NOMO-1 (cell line): Measurements from ENCODE around the gene IMPG1.

Experiments used
- DNase-seq, 2 experiments: peaks; one replicate each; lab custom pipeline; 2025; ENCODE audit not compliant: unreplicated experiment in 2 of 2; lab: John Stamatoyannopoulos, UW

The IMPG1 gene

DNA sequence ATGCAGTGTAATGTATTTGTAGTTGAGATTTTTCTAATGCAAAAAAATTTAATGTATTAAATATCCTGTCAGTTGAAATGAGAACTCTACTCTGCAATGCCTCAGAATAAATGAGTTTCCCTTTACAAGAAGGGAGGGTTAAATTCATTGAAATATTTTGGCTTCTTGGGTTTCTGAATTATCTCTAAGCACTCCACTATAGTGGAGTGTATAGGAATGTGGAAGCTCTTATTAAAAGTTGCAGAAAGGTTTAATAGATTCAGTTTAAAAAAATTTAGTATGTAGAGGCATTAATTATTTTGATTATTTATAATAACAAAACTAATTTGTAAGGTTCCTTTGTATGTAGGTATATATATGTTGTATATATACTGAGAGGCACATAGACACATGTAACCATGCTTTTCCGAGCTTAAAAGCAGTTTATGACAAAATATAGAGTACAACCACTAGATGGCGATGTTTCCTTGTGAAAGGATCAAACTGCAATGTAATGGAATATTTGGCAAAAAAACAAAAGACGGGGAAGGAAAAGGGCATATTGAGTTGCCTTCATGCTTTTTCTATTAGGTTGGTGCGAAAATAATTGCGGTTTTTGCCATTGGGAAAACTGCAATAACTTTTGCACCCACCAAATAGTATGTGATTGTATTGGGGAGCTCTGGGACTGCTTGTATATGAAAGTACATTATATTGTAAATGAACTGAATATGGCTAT lies 179.2 kb downstream of the IMPG1 start:
- DNase-seq: peak; percentile 7 to 58

DNA sequence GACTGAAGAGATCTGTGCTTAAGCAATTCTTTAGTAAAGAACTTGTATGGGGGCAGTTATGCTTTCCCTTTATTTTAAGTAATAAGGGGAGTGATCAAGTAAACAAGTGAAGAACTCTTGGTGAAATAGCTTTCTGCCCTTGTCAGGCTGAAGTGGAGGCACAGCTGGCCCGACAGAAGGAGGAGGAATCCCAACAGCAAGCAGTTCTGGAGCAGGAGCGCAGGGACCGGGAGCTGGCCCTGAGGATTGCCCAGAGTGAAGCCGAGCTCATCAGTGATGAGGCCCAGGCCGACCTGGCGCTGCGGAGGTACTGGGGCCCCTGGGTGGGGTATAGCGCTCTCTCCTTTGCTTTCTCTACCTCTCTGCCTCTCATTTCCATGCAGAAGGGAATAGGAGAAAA lies 180.1 kb downstream of the IMPG1 start:
- no peak for DNase-seq

DNA sequence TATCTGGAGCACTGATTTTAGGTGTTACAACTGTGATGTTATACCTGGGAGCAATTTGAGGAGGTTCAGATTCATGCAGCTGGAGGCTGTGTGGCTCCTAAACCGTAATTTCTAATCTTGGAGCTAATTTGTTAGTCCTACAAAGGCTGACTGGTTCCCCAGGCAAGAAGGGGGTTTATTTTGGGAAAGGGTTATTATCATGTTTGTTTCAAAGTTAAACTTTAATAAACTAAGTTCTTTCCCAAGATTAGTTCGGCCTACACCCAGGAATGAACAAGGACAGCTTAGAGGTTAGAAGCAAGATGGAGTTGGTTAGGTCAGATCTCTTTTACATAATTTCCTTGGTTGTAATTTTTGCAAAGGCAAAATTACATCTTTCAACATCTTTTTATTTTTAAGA lies 187.6 kb downstream of the IMPG1 start:
- no peak for DNase-seq

DNA sequence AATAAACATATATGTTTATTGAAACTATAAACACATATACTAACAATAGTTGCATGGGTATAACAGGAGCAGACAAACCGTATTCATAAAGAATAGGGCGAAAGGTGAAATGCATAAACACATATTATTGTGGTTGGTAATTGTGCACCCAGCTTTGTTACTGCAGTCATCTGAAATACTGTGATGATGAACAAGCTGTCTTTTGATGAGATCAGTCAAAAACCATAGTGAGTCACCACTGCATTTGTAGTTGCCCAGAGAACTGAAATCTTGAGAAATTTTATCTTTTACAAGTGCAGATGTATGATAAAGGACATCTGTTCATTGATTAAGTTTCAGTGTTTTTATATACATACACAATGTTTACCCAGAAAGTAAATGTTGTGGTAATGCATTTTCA lies 189.7 kb downstream of the IMPG1 start:
- no peak for DNase-seq

DNA sequence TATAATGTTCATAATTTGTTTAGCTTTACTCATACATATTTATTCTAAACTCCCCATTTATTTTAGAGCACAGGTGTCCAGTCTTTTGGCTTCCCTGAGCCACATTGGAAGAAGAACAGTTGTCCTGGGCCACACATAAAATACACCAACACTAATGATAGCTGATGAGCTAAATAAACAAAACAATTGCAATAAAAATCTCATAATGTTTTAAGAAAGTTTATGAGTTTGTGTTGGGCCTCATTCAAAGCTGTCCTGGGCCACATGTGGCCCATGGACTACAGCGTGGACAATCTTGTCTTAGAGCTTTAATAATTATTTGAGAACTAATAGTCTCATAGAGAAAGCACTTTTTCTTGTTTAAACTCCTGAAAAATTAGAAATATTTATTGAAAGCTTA lies 192.2 kb downstream of the IMPG1 start:
- no peak for DNase-seq

DNA sequence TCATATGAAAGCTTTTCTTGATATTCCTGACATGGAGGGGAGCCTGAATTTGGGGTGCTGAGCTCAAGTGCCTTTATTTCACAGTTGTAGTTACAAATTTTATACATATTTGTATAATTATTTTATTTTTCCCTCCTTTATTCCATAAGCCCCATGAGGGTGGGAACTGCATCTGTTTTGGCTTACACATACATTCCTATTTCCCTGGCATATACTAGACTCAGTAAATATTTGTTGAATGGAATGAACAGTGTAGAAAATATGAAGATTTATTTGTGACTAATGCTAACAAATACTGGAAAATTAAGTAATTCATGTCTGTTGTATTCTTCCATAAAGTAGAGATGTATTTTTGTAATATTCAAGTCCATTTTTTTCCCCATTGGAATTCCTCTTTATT lies 196.3 kb downstream of the IMPG1 start:
- no peak for DNase-seq

DNA sequence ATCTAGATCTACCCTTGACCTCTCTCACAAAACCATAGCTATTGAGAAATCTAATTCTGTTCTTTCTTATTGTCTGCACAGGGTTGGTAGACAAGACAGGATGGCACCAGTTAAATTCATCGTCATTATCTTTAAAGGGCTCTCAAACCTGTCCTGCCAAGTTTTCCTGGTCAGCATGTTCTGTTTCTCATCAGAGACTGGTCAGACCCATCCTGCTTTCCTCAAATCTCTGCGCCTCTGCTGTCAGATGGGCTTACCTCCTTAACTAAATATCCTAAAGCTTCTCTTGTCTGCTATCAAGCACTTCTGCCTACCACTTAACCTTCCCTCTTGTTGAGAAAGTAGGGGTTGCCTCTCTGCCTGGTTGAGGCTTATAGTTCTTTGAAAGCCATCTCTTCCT lies 198.2 kb downstream of the IMPG1 start:
- no peak for DNase-seq
